GM21447 (cell line): Measurements from ENCODE around the gene TTYH3.

Experiments
- ATAC-seq: cut with Tn5 transposase; IDR thresholded peaks from one replicate; pipeline ENCODE4 v1.9.1; 2021; ENCODE audit not compliant: unreplicated experiment

Gene TTYH3

GRCh38 chr7:2646680-2647571 lies 15.1 kb downstream of the TTYH3 start:
- no peak for ATAC-seq

GRCh38 chr7:2647594-2648172 lies 15.9 kb downstream of the TTYH3 start:
- ATAC-seq, result no peak

GRCh38 chr7:2649139-2649838 lies 17.5 kb downstream of the TTYH3 start:
- ATAC-seq, result no peak

- no peak for ATAC-seq
Measured at GRCh38 chr7:2649991-2650390, 18.2 kb downstream of the TTYH3 start.

- ATAC-seq, result no peak
Measured at GRCh38 chr7:2650451-2650850, 18.7 kb downstream of the TTYH3 start.

GRCh38 chr7:2651336-2651735 lies 19.6 kb downstream of the TTYH3 start:
- ATAC-seq, result no peak

- ATAC-seq, result no peak
Measured at GRCh38 chr7:2651847-2652735, 20.3 kb downstream of the TTYH3 start.

GRCh38 chr7:2652736-2653060 lies 20.9 kb downstream of the TTYH3 start:
- ATAC-seq, result no peak

GRCh38 chr7:2654059-2654458 lies 22.3 kb downstream of the TTYH3 start:
- ATAC-seq, result no peak

- no peak for ATAC-seq
Measured at GRCh38 chr7:2655870-2656614, 24.3 kb downstream of the TTYH3 start.

- no peak for ATAC-seq
Measured at GRCh38 chr7:2657208-2657607, 25.4 kb downstream of the TTYH3 start.

- ATAC-seq, result no peak
Measured at GRCh38 chr7:2657920-2658671, 26.3 kb downstream of the TTYH3 start.

- no peak for ATAC-seq
Measured at GRCh38 chr7:2658941-2659340, 27.2 kb downstream of the TTYH3 start.

GRCh38 chr7:2659556-2660358 lies 28.0 kb downstream of the TTYH3 start:
- no peak for ATAC-seq

GRCh38 chr7:2660359-2661095 lies 28.7 kb downstream of the TTYH3 start:
- no peak for ATAC-seq

- ATAC-seq, result no peak
Measured at GRCh38 chr7:2661096-2661449, 29.3 kb downstream of the TTYH3 start.

- no peak for ATAC-seq
Measured at GRCh38 chr7:2661602-2662272, 30.0 kb downstream of the TTYH3 start.
